ENCODE measurements around the gene PRKCZ. TPM values are rescaled to one million over a fixed set of nuclear protein-coding genes. Genes with fewer than 3 reads are reported as not detected.

PRKCZ gene
- polyA plus RNA-seq, 3 donors: 29.5 to 36.9 (median 34.5) TPM

- DNase-seq (ENCODE audit: extremely low read depth in 1 of 11, low read depth in 9 of 11, low spot score in 4 of 11): no peak
Measured at GRCh38 chr1:2152954-2153353, 102.7 kb downstream of the PRKCZ start.

GRCh38 chr1:2154022-2154421 is 103.8 kb downstream of the PRKCZ start:
- DNase-seq (ENCODE audit: extremely low read depth in 1 of 11, low read depth in 9 of 11, low spot score in 4 of 11): no peak

- no peak for DNase-seq (ENCODE audit: extremely low read depth in 1 of 11, low read depth in 9 of 11, low spot score in 4 of 11)
Measured at GRCh38 chr1:2155147-2155598, 105.0 kb downstream of the PRKCZ start.

DNA sequence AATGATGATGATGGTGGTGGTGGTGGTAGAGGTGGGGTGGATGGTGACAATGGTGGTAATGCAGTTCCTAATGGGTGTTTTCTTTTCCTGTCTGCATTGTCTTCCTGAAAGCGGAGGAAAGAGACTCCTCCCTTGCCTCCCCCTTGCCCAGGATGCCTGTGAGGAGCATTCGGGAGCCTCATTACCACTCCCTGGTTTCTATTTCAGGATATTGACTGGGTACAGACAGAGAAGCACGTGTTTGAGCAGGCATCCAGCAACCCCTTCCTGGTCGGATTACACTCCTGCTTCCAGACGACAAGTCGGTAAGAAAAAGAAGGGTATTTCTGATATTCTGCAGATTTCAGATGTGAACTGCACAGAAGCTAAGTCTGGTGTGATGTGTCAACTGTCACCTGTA is 105.6 kb downstream of the PRKCZ start:
- DNase-seq (ENCODE audit: extremely low read depth in 1 of 11, low read depth in 9 of 11, low spot score in 4 of 11): no peak

DNA sequence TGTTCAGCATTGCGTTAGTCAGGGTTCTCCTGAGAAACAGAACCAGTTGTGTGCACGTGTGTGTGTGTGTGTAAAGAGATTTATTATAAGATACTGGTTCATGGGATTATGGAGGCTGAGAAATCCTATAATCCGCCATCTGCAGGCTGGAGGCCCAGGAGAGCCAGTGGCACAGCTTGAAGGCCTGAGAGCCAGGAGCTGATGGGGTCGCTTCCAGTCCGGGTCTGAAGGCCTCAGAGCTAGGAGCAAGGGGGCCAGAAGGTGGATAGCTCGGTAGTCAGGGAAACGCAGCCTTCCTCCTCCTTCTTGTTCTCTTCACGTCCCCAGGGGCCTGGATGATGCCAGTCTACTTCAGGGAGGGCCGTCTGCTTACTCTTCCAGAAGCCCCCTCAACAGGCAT is 106.7 kb downstream of the PRKCZ start:
- DNase-seq (ENCODE audit: extremely low read depth in 1 of 11, low read depth in 9 of 11, low spot score in 4 of 11): no peak

- no peak for DNase-seq (ENCODE audit: extremely low read depth in 1 of 11, low read depth in 9 of 11, low spot score in 4 of 11)
Measured at GRCh38 chr1:2157856-2158255, 107.6 kb downstream of the PRKCZ start.

- no peak for DNase-seq (ENCODE audit: extremely low read depth in 1 of 11, low read depth in 9 of 11, low spot score in 4 of 11)
Measured at GRCh38 chr1:2158272-2158671, 108.1 kb downstream of the PRKCZ start.

DNA sequence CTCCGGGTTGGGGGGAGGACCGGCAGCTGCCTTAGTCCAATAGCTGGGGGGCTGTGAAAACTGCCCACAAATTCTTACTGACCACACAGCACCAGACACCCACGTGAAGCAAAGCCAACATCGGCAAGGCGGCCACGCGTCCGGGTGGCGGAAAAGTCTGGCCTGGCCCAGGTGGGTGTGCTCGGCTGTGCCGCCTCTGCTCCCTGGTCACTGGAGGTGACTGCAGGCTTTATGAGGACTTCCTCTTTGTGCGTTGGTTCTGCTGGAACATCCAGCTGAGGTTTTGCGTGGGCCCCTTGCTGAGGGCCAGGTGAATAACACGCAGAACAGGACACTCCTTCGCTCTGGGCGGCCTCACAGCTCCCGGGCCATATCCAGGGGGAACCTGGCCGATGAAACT is 108.9 kb downstream of the PRKCZ start:
- no peak for DNase-seq (ENCODE audit: extremely low read depth in 1 of 11, low read depth in 9 of 11, low spot score in 4 of 11)

DNA sequence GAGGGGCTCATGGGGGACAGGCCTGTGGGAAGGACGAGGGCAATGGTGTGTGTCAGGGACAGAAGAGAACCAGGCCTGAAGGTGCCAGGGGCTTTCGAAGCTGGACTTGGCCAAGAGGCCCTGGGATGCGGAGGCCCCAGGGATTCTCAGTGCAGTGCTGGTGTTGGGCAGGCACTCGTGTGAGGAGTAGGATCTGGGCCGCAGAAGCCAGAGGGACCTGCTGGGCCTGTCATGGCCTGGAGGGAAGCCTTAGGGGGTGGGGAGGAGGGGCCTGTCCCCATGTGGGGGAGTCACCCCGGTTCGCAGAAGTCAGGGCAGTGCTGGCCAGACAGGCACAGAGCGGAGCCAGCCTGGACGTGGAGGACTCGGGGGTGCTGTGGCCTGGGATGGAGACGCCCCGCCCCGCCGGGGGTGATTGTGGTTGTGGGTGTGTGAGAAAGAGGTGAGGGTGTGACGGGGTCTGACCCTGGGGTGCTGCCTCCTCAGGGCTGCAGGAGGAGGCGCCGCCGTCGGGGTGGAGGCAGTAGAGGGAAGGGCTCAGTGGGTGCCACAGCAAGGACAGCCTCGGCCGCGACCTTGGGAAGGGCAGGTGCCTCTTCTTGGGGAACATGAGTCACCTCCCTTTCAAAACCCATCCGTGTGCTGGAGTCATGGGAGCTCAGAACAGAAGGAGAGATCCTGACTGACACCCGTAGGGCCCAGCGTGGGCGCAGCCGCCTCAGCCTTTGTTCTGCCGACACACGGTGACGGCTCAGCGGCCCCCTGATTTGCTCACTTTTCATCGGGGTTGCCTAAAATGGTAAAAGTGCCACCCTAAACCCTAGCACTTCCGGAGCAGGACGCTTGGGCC is 110.5 kb downstream of the PRKCZ start:
- DNase-seq (ENCODE audit: extremely low read depth in 1 of 11, low read depth in 9 of 11, low spot score in 4 of 11): no peak

GRCh38 chr1:2163205-2163604 is 113.0 kb downstream of the PRKCZ start:
- no peak for DNase-seq (ENCODE audit: extremely low read depth in 1 of 11, low read depth in 9 of 11, low spot score in 4 of 11)

GRCh38 chr1:2165646-2166045 is 115.4 kb downstream of the PRKCZ start:
- DNase-seq (ENCODE audit: extremely low read depth in 1 of 11, low read depth in 9 of 11, low spot score in 4 of 11): no peak

DNA sequence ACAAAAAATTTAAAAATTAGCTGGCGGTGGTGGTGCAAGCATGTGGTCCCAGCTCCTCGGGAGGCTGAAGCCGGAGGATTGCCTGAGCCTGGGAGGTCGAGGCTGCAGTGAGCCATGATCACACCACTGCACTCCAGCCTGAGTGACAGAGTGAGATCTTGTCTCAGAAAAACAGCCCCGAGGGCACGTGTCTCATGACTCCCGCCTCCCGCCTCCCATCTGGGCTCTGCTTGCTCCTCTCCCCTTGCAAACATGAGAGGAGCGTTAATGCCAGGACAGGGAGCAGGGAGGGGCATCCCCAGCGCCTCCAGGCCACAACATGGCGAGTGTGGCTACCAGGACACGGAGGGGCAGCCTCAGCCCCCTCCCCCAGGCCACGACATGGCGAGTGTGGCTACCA is 116.0 kb downstream of the PRKCZ start:
- DNase-seq (ENCODE audit: extremely low read depth in 1 of 11, low read depth in 9 of 11, low spot score in 4 of 11): no peak

- no peak for DNase-seq (ENCODE audit: extremely low read depth in 1 of 11, low read depth in 9 of 11, low spot score in 4 of 11)
Measured at GRCh38 chr1:2166695-2167094, 116.5 kb downstream of the PRKCZ start.

DNA sequence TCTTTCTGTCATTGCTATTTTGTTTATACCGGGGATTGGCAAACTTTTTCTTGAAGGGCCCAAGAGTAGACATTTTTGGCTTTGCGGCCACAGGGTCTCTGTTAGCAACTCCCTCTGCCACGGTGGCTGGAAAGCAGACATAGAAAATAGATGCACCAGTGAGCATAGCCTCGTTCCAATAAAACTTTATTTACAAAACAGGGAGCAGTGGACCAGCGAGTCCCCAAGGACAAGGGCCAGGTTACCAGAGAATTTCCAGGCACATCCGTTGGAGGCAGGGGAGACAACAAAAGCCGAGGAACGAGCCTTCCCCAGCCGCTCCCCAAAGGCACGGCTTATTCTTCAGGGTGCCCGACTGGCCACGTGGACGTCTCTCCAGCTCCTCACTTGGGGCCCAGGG is 117.9 kb downstream of the PRKCZ start:
- DNase-seq (ENCODE audit: extremely low read depth in 1 of 11, low read depth in 9 of 11, low spot score in 4 of 11): no peak

GRCh38 chr1:2168535-2168934 is 118.3 kb downstream of the PRKCZ start:
- no peak for DNase-seq (ENCODE audit: extremely low read depth in 1 of 11, low read depth in 9 of 11, low spot score in 4 of 11)

GRCh38 chr1:2169200-2169836 is 119.1 kb downstream of the PRKCZ start:
- no peak for DNase-seq (ENCODE audit: extremely low read depth in 1 of 11, low read depth in 9 of 11, low spot score in 4 of 11)

DNA sequence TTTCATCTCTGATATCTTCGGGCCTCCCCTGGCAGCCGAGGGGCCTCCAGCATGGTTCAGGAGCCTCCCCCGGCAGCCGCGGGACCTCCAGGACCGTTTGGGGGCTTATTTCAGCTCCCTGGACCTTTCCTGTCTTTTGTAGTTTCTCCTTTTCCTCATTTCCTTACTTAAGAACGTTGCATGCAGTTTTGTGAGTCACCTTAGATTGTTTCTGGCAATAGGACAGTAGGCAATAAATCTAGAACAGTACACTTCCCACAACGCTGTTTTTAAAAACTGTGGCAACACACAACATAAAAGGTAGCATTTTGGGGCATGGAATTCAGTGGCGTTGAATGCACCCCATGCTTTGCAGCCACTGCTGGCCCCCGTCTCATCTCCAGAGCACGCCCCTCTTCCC is 120.0 kb downstream of the PRKCZ start:
- DNase-seq (ENCODE audit: extremely low read depth in 1 of 11, low read depth in 9 of 11, low spot score in 4 of 11): no peak

GRCh38 chr1:2172012-2172411 is 121.8 kb downstream of the PRKCZ start:
- no peak for DNase-seq (ENCODE audit: extremely low read depth in 1 of 11, low read depth in 9 of 11, low spot score in 4 of 11)

DNA sequence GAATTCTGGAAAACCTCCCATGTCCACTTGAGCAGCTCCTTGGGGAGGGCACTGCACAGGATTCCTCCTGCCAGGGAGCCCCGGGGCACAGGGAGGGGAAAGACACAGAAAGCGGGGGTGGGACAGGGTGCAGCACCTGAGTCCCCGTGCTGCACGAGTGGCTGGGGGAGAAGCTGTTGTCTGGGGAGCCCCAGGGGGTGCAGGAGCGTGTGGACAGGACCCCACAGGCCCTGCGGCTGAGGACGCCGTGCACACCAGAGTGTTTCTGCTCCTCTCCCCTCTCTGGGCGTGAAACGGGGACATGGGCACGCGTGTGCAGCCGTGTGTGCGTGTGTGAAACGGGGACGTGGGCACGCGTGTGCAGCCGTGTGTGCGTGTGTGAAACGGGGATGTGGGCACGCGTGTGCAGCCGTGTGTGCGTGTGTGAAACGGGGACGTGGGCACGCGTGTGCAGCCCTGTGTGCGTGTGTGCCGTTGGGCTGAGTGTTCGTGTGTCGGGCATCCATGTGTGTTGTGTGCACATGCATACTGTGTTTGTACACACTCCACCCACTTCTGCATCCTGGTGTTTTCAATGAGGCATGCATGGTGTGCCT is 122.4 kb downstream of the PRKCZ start:
- DNase-seq (ENCODE audit: extremely low read depth in 1 of 11, low read depth in 9 of 11, low spot score in 4 of 11): no peak
